ENCODE data around the gene SND1.

Gene SND1

GRCh38 chr7:128006550-128007302, 354.7 kb downstream of the SND1 start:
- H3K4me3 ChIP-seq (ENCODE audit: low read depth, low read length) = no peak overlapping the region
- DNase-seq (ENCODE audit: low read depth) = no peak
- TF ChIP-seq, protein P1, sequence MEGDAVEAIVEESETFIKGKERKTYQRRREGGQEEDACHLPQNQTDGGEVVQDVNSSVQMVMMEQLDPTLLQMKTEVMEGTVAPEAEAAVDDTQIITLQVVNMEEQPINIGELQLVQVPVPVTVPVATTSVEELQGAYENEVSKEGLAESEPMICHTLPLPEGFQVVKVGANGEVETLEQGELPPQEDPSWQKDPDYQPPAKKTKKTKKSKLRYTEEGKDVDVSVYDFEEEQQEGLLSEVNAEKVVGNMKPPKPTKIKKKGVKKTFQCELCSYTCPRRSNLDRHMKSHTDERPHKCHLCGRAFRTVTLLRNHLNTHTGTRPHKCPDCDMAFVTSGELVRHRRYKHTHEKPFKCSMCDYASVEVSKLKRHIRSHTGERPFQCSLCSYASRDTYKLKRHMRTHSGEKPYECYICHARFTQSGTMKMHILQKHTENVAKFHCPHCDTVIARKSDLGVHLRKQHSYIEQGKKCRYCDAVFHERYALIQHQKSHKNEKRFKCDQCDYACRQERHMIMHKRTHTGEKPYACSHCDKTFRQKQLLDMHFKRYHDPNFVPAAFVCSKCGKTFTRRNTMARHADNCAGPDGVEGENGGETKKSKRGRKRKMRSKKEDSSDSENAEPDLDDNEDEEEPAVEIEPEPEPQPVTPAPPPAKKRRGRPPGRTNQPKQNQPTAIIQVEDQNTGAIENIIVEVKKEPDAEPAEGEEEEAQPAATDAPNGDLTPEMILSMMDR (IDR thresholded peaks at IDR 0.05; ENCODE audit: insufficient read depth, low read depth, low read length, missing control alignments) = no peak

DNA sequence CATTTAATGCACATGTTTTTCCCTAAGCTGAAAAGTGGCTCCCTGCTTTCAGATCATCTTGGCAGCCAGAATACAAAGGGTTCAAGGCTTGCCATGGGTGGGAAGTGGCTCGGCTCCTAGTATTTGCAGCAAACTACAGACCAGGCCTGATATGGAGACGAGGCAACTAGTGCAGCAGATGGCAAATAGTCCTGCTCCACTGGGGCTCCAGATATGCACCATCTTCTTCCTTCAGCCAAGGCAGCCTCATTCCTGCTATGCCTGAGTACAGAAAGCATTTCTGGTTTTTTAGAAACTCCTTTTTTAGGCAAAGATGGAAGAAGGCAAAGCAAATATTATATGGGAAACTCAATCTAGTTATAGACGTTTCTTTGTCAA, 355.3 kb downstream of the SND1 start:
- TF ChIP-seq, protein P1 (IDR thresholded peaks at IDR 0.05; ENCODE audit: insufficient read depth, low read depth, low read length, missing control alignments) = no peak
- H3K4me3 ChIP-seq (ENCODE audit: low read depth, low read length) = no peak overlapping the region

GRCh38 chr7:128008141-128008540, 356.1 kb downstream of the SND1 start:
- TF ChIP-seq, protein P1 (IDR thresholded peaks at IDR 0.05; ENCODE audit: insufficient read depth, low read depth, low read length, missing control alignments) = no peak
- no peak for DNase-seq (ENCODE audit: low read depth)
- no peak overlapping the region for H3K4me3 ChIP-seq (ENCODE audit: low read depth, low read length)

More for the DNA sequence above, 355.3 kb downstream of the SND1 start:
- no peak for DNase-seq (ENCODE audit: low read depth)

DNA sequence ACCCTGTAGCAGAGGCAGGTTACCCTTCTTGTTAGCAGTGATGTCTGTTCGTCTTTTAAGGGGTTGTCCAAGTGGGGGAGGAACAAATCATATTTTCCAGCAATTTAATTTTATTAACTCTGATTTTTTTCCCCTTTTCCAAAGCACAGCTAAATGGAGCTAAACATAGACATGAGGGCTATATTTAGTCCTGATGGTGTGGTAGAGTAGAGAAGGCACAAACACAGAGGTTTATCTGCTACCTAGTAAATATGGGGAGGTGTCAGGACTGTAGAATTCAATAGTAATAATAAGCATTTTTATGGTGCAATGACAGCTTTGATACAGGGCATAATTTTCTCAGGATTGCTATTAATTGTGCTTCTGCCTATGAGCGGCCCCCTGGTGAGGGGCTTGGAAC, 356.8 kb downstream of the SND1 start:
- H3K4me3 ChIP-seq (ENCODE audit: low read depth, low read length) = no peak overlapping the region
- TF ChIP-seq, protein P1 (IDR thresholded peaks at IDR 0.05; ENCODE audit: insufficient read depth, low read depth, low read length, missing control alignments) = no peak

GRCh38 chr7:128010391-128011127, 358.6 kb downstream of the SND1 start:
- DNase-seq (ENCODE audit: low read depth) = no peak
- no peak overlapping the region for H3K4me3 ChIP-seq (ENCODE audit: low read depth, low read length)
- TF ChIP-seq, protein P1 (IDR thresholded peaks at IDR 0.05; ENCODE audit: insufficient read depth, low read depth, low read length, missing control alignments) = no peak

More for the DNA sequence above, 356.8 kb downstream of the SND1 start:
- DNase-seq (ENCODE audit: low read depth) = no peak

GRCh38 chr7:128011131-128011661, 359.2 kb downstream of the SND1 start:
- no peak for DNase-seq (ENCODE audit: low read depth)
- no peak overlapping the region for H3K4me3 ChIP-seq (ENCODE audit: low read depth, low read length)
- TF ChIP-seq, protein P1 (IDR thresholded peaks at IDR 0.05; ENCODE audit: insufficient read depth, low read depth, low read length, missing control alignments) = no peak
